ENCODE measurements around the gene LTBP3. TPM values are rescaled to one million over a fixed set of nuclear protein-coding genes. Genes with fewer than 3 reads are reported as not detected.

LTBP3 gene
- total RNA-seq, result 10 to 100 TPM; 63.0 to 98.9 (median 95.7) TPM

DNA sequence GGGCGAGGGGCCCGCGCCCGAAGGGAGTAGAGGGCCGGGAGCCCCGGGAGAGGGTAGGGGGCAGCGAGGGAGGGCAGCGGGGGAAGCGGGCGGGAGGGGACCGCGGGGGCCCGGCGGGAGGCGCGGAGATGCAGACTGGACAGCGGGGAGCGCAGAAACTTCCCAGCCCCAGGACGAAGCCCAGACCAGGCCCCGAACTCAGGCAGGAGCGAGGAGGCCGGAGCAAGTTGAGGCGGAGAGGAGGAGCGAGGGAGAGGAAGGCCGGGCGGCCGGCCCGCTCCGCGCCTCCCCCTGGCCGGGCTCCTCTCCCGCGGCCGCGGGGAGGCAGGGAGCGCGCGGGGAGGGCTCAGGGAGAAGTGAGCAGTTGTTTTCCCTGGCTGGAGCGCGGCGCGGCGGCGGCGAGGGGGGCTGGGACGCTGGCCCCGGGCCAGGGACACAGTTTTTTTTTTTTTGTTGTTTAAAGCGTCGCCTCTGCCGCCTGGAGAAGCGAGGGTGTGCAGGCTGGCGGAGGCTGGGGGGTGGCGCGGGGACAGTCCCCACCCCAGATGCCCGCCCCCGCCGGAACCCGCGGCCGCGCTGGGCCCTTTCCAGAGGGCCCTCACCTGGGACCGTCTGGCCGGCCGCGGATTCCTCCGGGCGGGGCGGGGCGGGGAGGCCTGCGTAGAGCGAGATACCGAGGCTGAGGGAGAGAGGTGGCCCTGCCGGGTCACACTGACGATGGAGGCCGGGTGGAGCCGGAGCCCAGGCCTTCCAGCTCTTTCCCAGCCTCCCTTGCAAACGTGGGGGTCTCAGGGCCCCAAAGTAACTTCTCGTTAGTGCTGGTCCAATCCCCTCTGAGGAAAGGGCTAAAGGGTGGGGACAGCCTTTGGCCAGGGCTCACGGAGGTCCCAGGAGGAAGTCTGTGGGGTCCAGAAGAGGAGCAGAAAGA is at the start of gene LTBP3:
Gene LTBP3 (minus strand): TSS at position 358 of the 928 bp plus-strand sequence. CDS start 400 bp downstream, outside the sequence.
- no peaks in the 10 kb centered on the region for H3K9me3 ChIP-seq
- TF ChIP-seq POLR2AphosphoS5 (IDR thresholded peaks at IDR 0.05), result peak; percentile 24 to 80 (median 65)
- TF ChIP-seq POLR2A (IDR thresholded peaks at IDR 0.05), result no peak
- TF ChIP-seq, protein P1, sequence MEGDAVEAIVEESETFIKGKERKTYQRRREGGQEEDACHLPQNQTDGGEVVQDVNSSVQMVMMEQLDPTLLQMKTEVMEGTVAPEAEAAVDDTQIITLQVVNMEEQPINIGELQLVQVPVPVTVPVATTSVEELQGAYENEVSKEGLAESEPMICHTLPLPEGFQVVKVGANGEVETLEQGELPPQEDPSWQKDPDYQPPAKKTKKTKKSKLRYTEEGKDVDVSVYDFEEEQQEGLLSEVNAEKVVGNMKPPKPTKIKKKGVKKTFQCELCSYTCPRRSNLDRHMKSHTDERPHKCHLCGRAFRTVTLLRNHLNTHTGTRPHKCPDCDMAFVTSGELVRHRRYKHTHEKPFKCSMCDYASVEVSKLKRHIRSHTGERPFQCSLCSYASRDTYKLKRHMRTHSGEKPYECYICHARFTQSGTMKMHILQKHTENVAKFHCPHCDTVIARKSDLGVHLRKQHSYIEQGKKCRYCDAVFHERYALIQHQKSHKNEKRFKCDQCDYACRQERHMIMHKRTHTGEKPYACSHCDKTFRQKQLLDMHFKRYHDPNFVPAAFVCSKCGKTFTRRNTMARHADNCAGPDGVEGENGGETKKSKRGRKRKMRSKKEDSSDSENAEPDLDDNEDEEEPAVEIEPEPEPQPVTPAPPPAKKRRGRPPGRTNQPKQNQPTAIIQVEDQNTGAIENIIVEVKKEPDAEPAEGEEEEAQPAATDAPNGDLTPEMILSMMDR (IDR thresholded peaks at IDR 0.05), result no peak
- H3K4me3 ChIP-seq, result peak within 1 kb of the TSS; percentile 62 to 75 (median 71)
- no peaks in the 10 kb centered on the region for H3K36me3 ChIP-seq
- peaks cover 29 to 38% of the 10 kb centered on the region in 2 donors for H3K4me1 ChIP-seq
- no peaks in the 10 kb centered on the region for H3K27me3 ChIP-seq
- H3K27ac ChIP-seq, result peak within 1 kb of the TSS; percentile 99
- peak in 1 of 2 donors; percentile 81 for DNase-seq (ENCODE audit: low spot score in 2 of 2)
- intact Hi-C loops (cut with DNase I; ENCODE audit: low total_unique reads), result no loop called here

DNA sequence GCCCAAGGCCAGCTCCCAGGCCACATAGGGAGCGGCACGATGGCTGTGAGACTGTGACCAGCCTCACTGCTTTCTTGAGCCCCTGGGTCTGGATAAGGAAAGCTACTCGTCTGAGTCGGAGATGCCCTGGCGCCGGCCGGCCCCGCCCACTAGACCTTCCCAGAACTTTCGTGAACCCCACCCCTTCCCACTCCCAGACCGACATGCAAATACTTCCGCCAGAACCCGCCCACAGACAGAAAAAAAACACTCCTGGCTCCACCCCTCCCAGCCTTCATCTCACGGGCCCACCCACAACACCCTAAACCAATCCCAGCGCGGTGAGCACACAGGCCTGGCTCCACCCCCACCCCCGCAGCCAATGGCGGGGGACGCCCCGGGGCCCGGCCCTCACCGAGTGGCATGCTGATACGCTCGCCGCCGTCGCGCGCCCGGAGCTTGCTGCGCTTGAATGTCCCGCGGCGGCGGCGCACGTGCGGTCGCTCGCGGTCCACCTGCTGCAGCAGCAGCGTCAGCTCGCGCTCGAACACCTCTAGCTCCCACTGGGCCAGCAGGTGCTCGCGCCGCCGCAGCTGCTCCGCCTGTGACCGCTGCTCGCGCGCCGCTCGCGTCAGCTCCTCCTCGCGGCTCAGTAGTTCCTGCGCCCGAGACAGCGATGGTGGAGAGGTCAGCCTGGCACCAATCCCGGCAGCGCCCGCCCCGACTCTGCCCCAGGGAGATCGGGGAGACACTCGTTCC is 48.9 kb upstream of the LTBP3 start:
- H3K4me1 ChIP-seq, result peaks cover 6 to 11% of the 10 kb centered on the region in 2 donors
- intact Hi-C loops (cut with DNase I; ENCODE audit: low total_unique reads), result no loop called here
- H3K4me3 ChIP-seq, result peak overlapping the region; percentile 20 to 62 (median 38)
- DNase-seq (ENCODE audit: low spot score in 2 of 2), result peak; percentile 85 to 96
- no peaks in the 10 kb centered on the region for H3K27me3 ChIP-seq
- peak in 2 of 3 donors; percentile 17 to 26 for TF ChIP-seq POLR2AphosphoS5 (IDR thresholded peaks at IDR 0.05)
- TF ChIP-seq POLR2A (IDR thresholded peaks at IDR 0.05), result no peak
- TF ChIP-seq, protein P1 (IDR thresholded peaks at IDR 0.05), result no peak
- H3K9me3 ChIP-seq, result no peaks in the 10 kb centered on the region
- H3K27ac ChIP-seq, result peak overlapping the region; percentile 80 to 95
- H3K36me3 ChIP-seq, result no peaks in the 10 kb centered on the region

GRCh38 chr11:65604258-65604657 is 46.1 kb upstream of the LTBP3 start:
- no peak for DNase-seq (ENCODE audit: low spot score in 2 of 2)
- H3K27me3 ChIP-seq, result no peaks in the 10 kb centered on the region
- no peak overlapping the region for H3K27ac ChIP-seq
- peaks cover 0 to 5% of the 10 kb centered on the region in 2 donors for H3K4me1 ChIP-seq
- H3K9me3 ChIP-seq, result no peaks in the 10 kb centered on the region
- no peaks in the 10 kb centered on the region for H3K36me3 ChIP-seq
- TF ChIP-seq POLR2AphosphoS5 (IDR thresholded peaks at IDR 0.05) (no peak), POLR2A (IDR thresholded peaks at IDR 0.05) (no peak)
- TF ChIP-seq, protein P1 (IDR thresholded peaks at IDR 0.05), result no peak
- intact Hi-C loops (cut with DNase I; ENCODE audit: low total_unique reads), result no loop called here
- H3K4me3 ChIP-seq, result no peak overlapping the region

- no peak overlapping the region for H3K27ac ChIP-seq
- no peaks in the 10 kb centered on the region for H3K36me3 ChIP-seq
- H3K9me3 ChIP-seq, result no peaks in the 10 kb centered on the region
- no peaks in the 10 kb centered on the region for H3K4me1 ChIP-seq
- DNase-seq (ENCODE audit: low spot score in 2 of 2), result no peak
- H3K4me3 ChIP-seq, result no peak overlapping the region
- TF ChIP-seq POLR2A (IDR thresholded peaks at IDR 0.05), result no peak
- TF ChIP-seq, protein P1 (IDR thresholded peaks at IDR 0.05), result no peak
- no peak for TF ChIP-seq POLR2AphosphoS5 (IDR thresholded peaks at IDR 0.05)
- no peaks in the 10 kb centered on the region for H3K27me3 ChIP-seq
- intact Hi-C loops (cut with DNase I; ENCODE audit: low total_unique reads), result no loop called here
Measured at GRCh38 chr11:65599955-65600246, 41.7 kb upstream of the LTBP3 start.
